HG02759 (cell line): Measurements from ENCODE around the gene BANK1.

Experiments used
- ATAC-seq: cut with Tn5 transposase; IDR thresholded peaks from one replicate; pipeline ENCODE4 v1.9.1; 2021; ENCODE audit warnings: mild to moderate bottlenecking, moderate library complexity; ENCODE audit not compliant: unreplicated experiment

BANK1 gene

GRCh38 chr4:101807351-101807750 is 16.8 kb downstream of the BANK1 start:
- peak; percentile 43 for ATAC-seq

GRCh38 chr4:101813604-101814003 is 23.1 kb downstream of the BANK1 start:
- ATAC-seq: peak; percentile 65

- no peak for ATAC-seq
These were observed 27.8 kb downstream of the BANK1 start for GRCh38 chr4:101818362-101818761.

GRCh38 chr4:101823864-101824263 is 33.3 kb downstream of the BANK1 start:
- no peak for ATAC-seq

GRCh38 chr4:101824500-101824899 is 34.0 kb downstream of the BANK1 start:
- no peak for ATAC-seq

- ATAC-seq: no peak
These were observed 35.4 kb downstream of the BANK1 start for GRCh38 chr4:101825953-101826352.

GRCh38 chr4:101831816-101832215 is 41.3 kb downstream of the BANK1 start:
- ATAC-seq: no peak

GRCh38 chr4:101833480-101833879 is 43.0 kb downstream of the BANK1 start:
- ATAC-seq: no peak

- no peak for ATAC-seq
These were observed 44.8 kb downstream of the BANK1 start for GRCh38 chr4:101835121-101835904.

- ATAC-seq: no peak
These were observed 52.5 kb downstream of the BANK1 start for GRCh38 chr4:101843054-101843453.

- ATAC-seq: no peak
These were observed 56.0 kb downstream of the BANK1 start for GRCh38 chr4:101846550-101846949.

- ATAC-seq: peak; percentile 66
These were observed 60.2 kb downstream of the BANK1 start for GRCh38 chr4:101850698-101851097.

- peak; percentile 56 for ATAC-seq
These were observed 61.1 kb downstream of the BANK1 start for GRCh38 chr4:101851672-101852071.

- ATAC-seq: peak; percentile 43
These were observed 62.5 kb downstream of the BANK1 start for GRCh38 chr4:101853028-101853427.

GRCh38 chr4:101853691-101854090 is 63.2 kb downstream of the BANK1 start:
- no peak for ATAC-seq

- ATAC-seq: no peak
These were observed 64.7 kb downstream of the BANK1 start for GRCh38 chr4:101855239-101855638.

GRCh38 chr4:101856149-101856548 is 65.6 kb downstream of the BANK1 start:
- no peak for ATAC-seq

- no peak for ATAC-seq
These were observed 66.6 kb downstream of the BANK1 start for GRCh38 chr4:101857176-101857575.

GRCh38 chr4:101858641-101859040 is 68.1 kb downstream of the BANK1 start:
- no peak for ATAC-seq

- ATAC-seq: no peak
These were observed 72.1 kb downstream of the BANK1 start for GRCh38 chr4:101862595-101862994.

GRCh38 chr4:101864660-101865059 is 74.1 kb downstream of the BANK1 start:
- no peak for ATAC-seq

- no peak for ATAC-seq
These were observed 75.1 kb downstream of the BANK1 start for GRCh38 chr4:101865501-101866062.

- ATAC-seq: no peak
These were observed 80.3 kb downstream of the BANK1 start for GRCh38 chr4:101870874-101871273.
